Right atrium auricular region (tissue), 2 donors: Measurements from ENCODE around the gene RTP3. TPM values are rescaled to one million over a fixed set of nuclear protein-coding genes. Genes with fewer than 3 reads are reported as not detected.

Experiments used
- DNase-seq: peaks from one replicate; pipeline ENCODE4 v3.0.0-alpha.2; 2019; ENCODE audit warnings: low spot score
- H3K27ac ChIP-seq, 2 donors: fragments of 200-600 bp; sonication (generic); 1 replicate in 1 of 2; 2 replicates in 1 of 2; pipeline ENCODE4 v1.5.1; 2016 to 2019
- H3K27me3 ChIP-seq, 2 donors: fragments of 200-600 bp; sonication (generic); one replicate each; pipeline versions ENCODE4 v1.5.1 to v1.6.0; 2017 to 2019
- H3K36me3 ChIP-seq: fragments of 200-600 bp; sonication (generic); one replicate; pipeline ENCODE4 v1.5.1; 2016
- H3K4me1 ChIP-seq, 2 donors: fragments of 200-600 bp; sonication (generic); one replicate each; pipeline versions ENCODE4 v1.5.1 to v1.6.0; 2017 to 2019
- H3K4me3 ChIP-seq, 2 donors: fragments of 200-600 bp; sonication (generic); 1 replicate in 1 of 2; 2 replicates in 1 of 2; pipeline ENCODE4 v1.5.1; 2017 to 2019; ENCODE audit warnings: mild to moderate bottlenecking in 1 of 2, moderate library complexity in 1 of 2
- H3K9me3 ChIP-seq, 2 donors: fragments of 200-600 bp; sonication (generic); one replicate each; pipeline ENCODE4 v1.5.1; 2019
- CTCF ChIP-seq, 2 donors: fragments of 200-600 bp; sonication (generic); IDR thresholded peaks; one replicate each; pipeline ENCODE4 v1.5.1; 2019; ENCODE audit warnings: antibody characterized with exemption in 2 of 2
- total RNA-seq, 2 donors: library from RNA; depleted of rRNA; stranded (reverse); fragments of >200 nt; gene quantifications; one replicate each; pipeline ENCODE4 v1.1.0, GENCODE V29; 2016

RTP3 gene
- total RNA-seq, 2 donors from 2014 or later = not detected

- H3K9me3 ChIP-seq = no peaks in the 10 kb centered on the region
- no peak overlapping the region for H3K4me3 ChIP-seq
- H3K27me3 ChIP-seq = no peaks in the 10 kb centered on the region
- DNase-seq = no peak
- peaks cover 0 to 5% of the 10 kb centered on the region in 2 donors for H3K4me1 ChIP-seq
- TF ChIP-seq CTCF (IDR thresholded peaks at IDR 0.05) = no peak
- no peak overlapping the region for H3K27ac ChIP-seq
- H3K36me3 ChIP-seq = no peaks in the 10 kb centered on the region
These were observed 14.0 kb upstream of the RTP3 start for GRCh38 chr3:46483825-46484224.

- Histone ChIP-seq H3K27me3 (no peaks in the 10 kb centered on the region), H3K36me3 (no peaks in the 10 kb centered on the region), H3K9me3 (no peaks in the 10 kb centered on the region), H3K4me3 (no peak overlapping the region), H3K27ac (no peak overlapping the region), H3K4me1 (peaks cover 0 to 8% of the 10 kb centered on the region in 2 donors)
- peak; percentile 16 for DNase-seq
- TF ChIP-seq CTCF (IDR thresholded peaks at IDR 0.05) = no peak
These were observed 13.4 kb upstream of the RTP3 start for GRCh38 chr3:46484388-46484787.

GRCh38 chr3:46484911-46485778 is 12.6 kb upstream of the RTP3 start:
- Histone ChIP-seq H3K9me3 (no peaks in the 10 kb centered on the region), H3K4me1 (peaks cover 0 to 8% of the 10 kb centered on the region in 2 donors), H3K27me3 (no peaks in the 10 kb centered on the region), H3K4me3 (no peak overlapping the region), H3K27ac (no peak overlapping the region), H3K36me3 (no peaks in the 10 kb centered on the region)
- DNase-seq = no peak
- TF ChIP-seq CTCF (IDR thresholded peaks at IDR 0.05) = no peak

GRCh38 chr3:46485779-46486175 is 12.0 kb upstream of the RTP3 start:
- H3K27ac ChIP-seq = no peak overlapping the region
- no peaks in the 10 kb centered on the region for H3K27me3 ChIP-seq
- peaks cover 0 to 8% of the 10 kb centered on the region in 2 donors for H3K4me1 ChIP-seq
- no peaks in the 10 kb centered on the region for H3K9me3 ChIP-seq
- DNase-seq = no peak
- H3K4me3 ChIP-seq = no peak overlapping the region
- no peaks in the 10 kb centered on the region for H3K36me3 ChIP-seq
- TF ChIP-seq CTCF (IDR thresholded peaks at IDR 0.05) = no peak

GRCh38 chr3:46488735-46489361 is 8.9 kb upstream of the RTP3 start:
- Histone ChIP-seq H3K4me3 (peak overlapping the region in 1 of 2 donors; percentile 17), H3K9me3 (no peaks in the 10 kb centered on the region), H3K36me3 (no peaks in the 10 kb centered on the region), H3K4me1 (peaks cover 0 to 8% of the 10 kb centered on the region in 2 donors), H3K27ac (no peak overlapping the region), H3K27me3 (no peaks in the 10 kb centered on the region)
- peak; percentile 97 for TF ChIP-seq CTCF (IDR thresholded peaks at IDR 0.05)
- peak; percentile 83 for DNase-seq
